H9 (cell line): Measurements from ENCODE around the gene CCDC192. TPM values are rescaled to one million over a fixed set of nuclear protein-coding genes. Genes with fewer than 3 reads are reported as not detected.

Experiments
- DNase-seq: peaks from one replicate; pipeline ENCODE4 v3.0.0-alpha.2; 2017
- H2AFZ ChIP-seq: one replicate; pipeline ENCODE4 v1.6.1; 2013; ENCODE audit warnings: mild to moderate bottlenecking, low read length, control low read depth, moderate library complexity
- H2AK5ac ChIP-seq: 2 replicates; pipeline ENCODE4 v1.6.1; 2013; ENCODE audit warnings: low read length, control low read depth, mixed read lengths; ENCODE audit not compliant: insufficient read length
- H2BK120ac ChIP-seq: one replicate; pipeline ENCODE4 v1.6.1; 2013; ENCODE audit warnings: low read depth, mild to moderate bottlenecking, low read length, control low read depth, inconsistent platforms; ENCODE audit not compliant: poor library complexity, severe bottlenecking
- H2BK12ac ChIP-seq: 2 replicates; pipeline ENCODE4 v1.6.1; 2013; ENCODE audit warnings: low read length, control low read depth, mixed read lengths, low read depth; ENCODE audit not compliant: insufficient read length
- H2BK15ac ChIP-seq: 2 replicates; pipeline ENCODE4 v1.6.1; 2013; ENCODE audit warnings: low read depth, low read length, control low read depth
- H2BK20ac ChIP-seq: one replicate; pipeline ENCODE4 v1.6.1; 2013; ENCODE audit warnings: low read depth, mild to moderate bottlenecking, low read length, control low read depth, inconsistent platforms; ENCODE audit not compliant: poor library complexity, severe bottlenecking
- H2BK5ac ChIP-seq: 2 replicates; pipeline ENCODE4 v1.6.1; 2013; ENCODE audit warnings: low read length, control low read depth, mixed read lengths; ENCODE audit not compliant: insufficient read length
- H3K14ac ChIP-seq: 2 replicates; pipeline ENCODE4 v1.6.1; 2013; ENCODE audit warnings: low read length, control low read depth; ENCODE audit not compliant: insufficient read depth
- H3K18ac ChIP-seq: 2 replicates; pipeline ENCODE4 v1.6.1; 2013; ENCODE audit warnings: low read depth, mild to moderate bottlenecking, mixed read lengths, low read length, control low read depth; ENCODE audit not compliant: insufficient read length
- H3K23ac ChIP-seq: 2 replicates; pipeline ENCODE4 v1.6.1; 2013; ENCODE audit warnings: low read length, control low read depth, mixed read lengths, low read depth; ENCODE audit not compliant: insufficient read length
- H3K23me2 ChIP-seq: 2 replicates; pipeline ENCODE4 v1.6.1; 2013; ENCODE audit warnings: low read depth, mild to moderate bottlenecking, mixed read lengths, low read length, control low read depth; ENCODE audit not compliant: insufficient read length, poor library complexity, severe bottlenecking
- H3K27ac ChIP-seq: 2 replicates; pipeline ENCODE4 v1.5.1; 2013; ENCODE audit warnings: low read length, control low read depth, mixed read lengths, low read depth; ENCODE audit not compliant: insufficient read length
- H3K27me3 ChIP-seq: 2 replicates; pipeline ENCODE4 v1.6.1; 2013; ENCODE audit warnings: low read length, control low read depth, inconsistent platforms; ENCODE audit not compliant: insufficient read depth
- H3K4ac ChIP-seq: 2 replicates; pipeline ENCODE4 v1.6.1; 2013; ENCODE audit warnings: low read depth, mild to moderate bottlenecking, control low read depth, inconsistent platforms, low read length, moderate library complexity
- H3K4me1 ChIP-seq: 2 replicates; pipeline ENCODE4 v1.6.1; 2013; ENCODE audit warnings: low read length, control low read depth, inconsistent platforms; ENCODE audit not compliant: insufficient read depth
- H3K4me2 ChIP-seq: 2 replicates; pipeline ENCODE4 v1.6.1; 2013; ENCODE audit warnings: low read length, control low read depth, mixed read lengths; ENCODE audit not compliant: insufficient read length, insufficient read depth
- H3K56ac ChIP-seq: 2 replicates; pipeline ENCODE4 v1.6.1; 2013; ENCODE audit warnings: low read depth, mild to moderate bottlenecking, mixed read lengths, low read length, control low read depth; ENCODE audit not compliant: insufficient read length
- H3K79me1 ChIP-seq: 2 replicates; pipeline ENCODE4 v1.6.1; 2013; ENCODE audit warnings: low read depth, mild to moderate bottlenecking, moderate library complexity, low read length, control low read depth, inconsistent platforms; ENCODE audit not compliant: insufficient read depth, poor library complexity, severe bottlenecking
- H3K79me2 ChIP-seq: 2 replicates; pipeline ENCODE4 v1.6.1; 2013; ENCODE audit warnings: low read length, control low read depth, inconsistent platforms; ENCODE audit not compliant: insufficient read depth
- H3K9ac ChIP-seq: 2 replicates; pipeline ENCODE4 v1.6.1; 2013; ENCODE audit warnings: low read length, control low read depth, mixed read lengths; ENCODE audit not compliant: insufficient read length; ENCODE audit errors: extremely low read depth
- H3K9me3 ChIP-seq: one replicate; pipeline ENCODE4 v1.6.1; 2013; ENCODE audit warnings: low read depth, low read length, inconsistent platforms; ENCODE audit not compliant: control insufficient read depth
- H3T11ph ChIP-seq: one replicate; pipeline ENCODE4 v1.6.1; 2013; ENCODE audit warnings: mild to moderate bottlenecking, low read length, control low read depth, inconsistent platforms
- H4K20me1 ChIP-seq: one replicate; pipeline ENCODE4 v1.6.1; 2013; ENCODE audit not compliant: control insufficient read depth, insufficient read length, insufficient read depth
- H4K5ac ChIP-seq: 2 replicates; pipeline ENCODE4 v1.6.1; 2013; ENCODE audit warnings: low read depth, mild to moderate bottlenecking, mixed read lengths, low read length, control low read depth; ENCODE audit not compliant: insufficient read length
- H4K8ac ChIP-seq: replicated peaks from 2 replicates; pipeline ENCODE4 v1.6.1; 2013; ENCODE audit warnings: low read length, control low read depth, mixed read lengths, low read depth; ENCODE audit not compliant: insufficient read length
- H4K91ac ChIP-seq: 2 replicates; pipeline ENCODE4 v1.6.1; 2013; ENCODE audit warnings: low read depth, mild to moderate bottlenecking, moderate library complexity, mixed read lengths, low read length, control low read depth; ENCODE audit not compliant: insufficient read length
- H3K27ac Mint-ChIP-seq, 3 experiments: 2 replicates in 2 of 3; 3 replicates in 1 of 3; pipeline ENCODE4 v1.8.0; 2020 to 2021; ENCODE audit warnings: mixed read lengths in 3 of 3, mild to moderate bottlenecking in 1 of 3, moderate library complexity in 1 of 3
- H3K27me3 Mint-ChIP-seq: 2 replicates; pipeline ENCODE4 v1.8.0; 2021; ENCODE audit warnings: low read depth, mild to moderate bottlenecking, moderate library complexity, mixed read lengths
- H3K36me3 Mint-ChIP-seq, 3 experiments: 2 replicates in 2 of 3; 3 replicates in 1 of 3; pipeline ENCODE4 v1.8.0; 2020 to 2021; ENCODE audit warnings: low read depth in 3 of 3, mixed read lengths in 3 of 3; ENCODE audit not compliant: insufficient read depth in 1 of 3
- H3K4me1 Mint-ChIP-seq, 2 experiments: 2 replicates each; pipeline ENCODE4 v1.8.0; 2020; ENCODE audit warnings: mixed read lengths in 2 of 2
- H3K4me3 Mint-ChIP-seq, 2 experiments: 2 replicates in 1 of 2; 3 replicates in 1 of 2; pipeline ENCODE4 v1.8.0; 2020 to 2021; ENCODE audit warnings: mild to moderate bottlenecking in 2 of 2, mixed read lengths in 2 of 2, moderate library complexity in 1 of 2
- H3K9me3 Mint-ChIP-seq, 2 experiments: 2 replicates in 1 of 2; 3 replicates in 1 of 2; pipeline ENCODE4 v1.8.0; 2020; ENCODE audit warnings: mild to moderate bottlenecking in 2 of 2, mixed read lengths in 2 of 2, moderate library complexity in 1 of 2
- CTCF ChIP-seq: fragments of 200-600 bp; sonication (generic); conservative IDR thresholded peaks from 3 replicates; pipeline ENCODE4 v1.8.0; 2021; ENCODE audit warnings: antibody characterized with exemption, mild to moderate bottlenecking
- WGBS: extraction: QIAGEN DNeasy Blood & Tissue Kit; methylation state at CpG from one replicate; pipeline ENCODE4 v1.1.7; 2013; ENCODE audit warnings: missing lambda C conversion rate, low lambda C conversion rate, mixed read lengths; ENCODE audit not compliant: insufficient read length; ENCODE audit errors: extremely low coverage; 5-methylcytosine and 5-hydroxymethylcytosine counted together
- total RNA-seq: library from RNA; stranded (reverse); gene quantifications from 2 replicates; pipeline ENCODE4 v1.2.1, GENCODE V29; 2021

The CCDC192 gene
- total RNA-seq, 1 experiment from 2014 or later, result not detected

- no peak for DNase-seq
- no CpG with 5 or more reads among the region's 9 CpGs for WGBS
- TF ChIP-seq CTCF, result no peak
- H3K4ac ChIP-seq, result no peak overlapping the region
- peaks cover 2% of the 10 kb centered on the region; the same call in 1 of the 2 replicates for H3K4me1 ChIP-seq
- H3K23me2 ChIP-seq, result no peaks in the 10 kb centered on the region
- no peak overlapping the region for H3K9ac ChIP-seq
- no peak overlapping the region for H2AFZ ChIP-seq
- H3K23ac ChIP-seq, result no peak overlapping the region
- no peaks in the 10 kb centered on the region for H3K9me3 ChIP-seq
- Mint-ChIP-seq H3K27ac (no peak overlapping the region; a peak in 1 of 7 replicates), H3K4me3 (no peak overlapping the region), H3K36me3 (no peaks in the 10 kb centered on the region; a peak in 1 of 7 replicates), H3K9me3 (no peaks in the 10 kb centered on the region), H3K27me3 (peaks cover 36% of the 10 kb centered on the region), H3K4me1 (peaks cover 12 to 17% of the 10 kb centered on the region in 2 experiments)
- no peaks in the 10 kb centered on the region for H3K79me2 ChIP-seq
- H3T11ph ChIP-seq, result no peak overlapping the region
- H3K14ac ChIP-seq, result no peak overlapping the region
- H3K79me1 ChIP-seq, result no peaks in the 10 kb centered on the region
- no peak overlapping the region for H2BK15ac ChIP-seq
- H3K18ac ChIP-seq, result no peak overlapping the region
- no peak overlapping the region for H2BK12ac ChIP-seq
- no peak overlapping the region for H4K91ac ChIP-seq
- H3K27ac ChIP-seq, result no peak overlapping the region
- no peak overlapping the region for H2BK5ac ChIP-seq
- no peak overlapping the region for H4K8ac ChIP-seq
- H2BK120ac ChIP-seq, result no peak overlapping the region
- H2BK20ac ChIP-seq, result no peak overlapping the region
- H3K27me3 ChIP-seq, result peaks cover 2% of the 10 kb centered on the region; the same call in 1 of the 2 replicates
- H2AK5ac ChIP-seq, result no peak overlapping the region
- H4K20me1 ChIP-seq, result no peaks in the 10 kb centered on the region
- H4K5ac ChIP-seq, result no peak overlapping the region
- no peak overlapping the region for H3K56ac ChIP-seq
- no peak overlapping the region for H3K4me2 ChIP-seq
Measured at GRCh38 chr5:127941646-127942045, 238.5 kb downstream of the CCDC192 start.
